ENCODE measurements around the gene FARP2.
"Not testable (repeated sequence)": the region's sequence is repeated elsewhere in the genome, so short reads cannot be mapped to it uniquely, and the experiment has no call there.

The FARP2 gene

GRCh38 chr2:241399941-241400922, 44.1 kb downstream of the FARP2 start:
- no peak overlapping the region for H3K27ac Mint-ChIP-seq
- no peaks in the 10 kb centered on the region for H3K27me3 Mint-ChIP-seq

GRCh38 chr2:241408849-241409248, 52.8 kb downstream of the FARP2 start:
- Mint-ChIP-seq H3K27me3 (no peaks in the 10 kb centered on the region), H3K4me3 (no peak overlapping the region), H3K27ac (no peak overlapping the region), H3K4me1 (no peaks in the 10 kb centered on the region), H3K36me3 (peaks cover 15% of the 10 kb centered on the region), H3K9me3 (no peaks in the 10 kb centered on the region)

More at GRCh38 chr2:241399941-241400922, 44.1 kb downstream of the FARP2 start:
- Mint-ChIP-seq H3K4me3 (no peak overlapping the region), H3K36me3 (peaks cover 6% of the 10 kb centered on the region), H3K4me1 (no peaks in the 10 kb centered on the region), H3K9me3 (no peaks in the 10 kb centered on the region)

GRCh38 chr2:241410739-241411176, 54.7 kb downstream of the FARP2 start:
- no peaks in the 10 kb centered on the region for H3K27me3 Mint-ChIP-seq
- H3K36me3 Mint-ChIP-seq = peaks cover 23% of the 10 kb centered on the region
- H3K9me3 Mint-ChIP-seq = no peaks in the 10 kb centered on the region
- no peaks in the 10 kb centered on the region for H3K4me1 Mint-ChIP-seq
- no peak overlapping the region for H3K27ac Mint-ChIP-seq
- no peak overlapping the region for H3K4me3 Mint-ChIP-seq

- H3K9me3 Mint-ChIP-seq = no peaks in the 10 kb centered on the region
- no peaks in the 10 kb centered on the region for H3K27me3 Mint-ChIP-seq
- peaks cover 27% of the 10 kb centered on the region for H3K36me3 Mint-ChIP-seq
- no peaks in the 10 kb centered on the region for H3K4me1 Mint-ChIP-seq
- H3K4me3 Mint-ChIP-seq = no peak overlapping the region
- H3K27ac Mint-ChIP-seq = no peak overlapping the region
Measured at GRCh38 chr2:241412144-241412543, 56.1 kb downstream of the FARP2 start.

GRCh38 chr2:241413501-241413900, 57.4 kb downstream of the FARP2 start:
- H3K36me3 Mint-ChIP-seq = peaks cover 31% of the 10 kb centered on the region
- H3K27ac Mint-ChIP-seq, H3K4me3 Mint-ChIP-seq, H3K27me3 Mint-ChIP-seq, H3K4me1 Mint-ChIP-seq, H3K9me3 Mint-ChIP-seq: not testable (repeated sequence)

- peaks cover 32% of the 10 kb centered on the region for H3K36me3 Mint-ChIP-seq
- H3K27me3 Mint-ChIP-seq = no peaks in the 10 kb centered on the region
- H3K4me3 Mint-ChIP-seq = no peak overlapping the region
- no peaks in the 10 kb centered on the region for H3K9me3 Mint-ChIP-seq
- H3K27ac Mint-ChIP-seq = no peak overlapping the region
- no peaks in the 10 kb centered on the region for H3K4me1 Mint-ChIP-seq
Measured at GRCh38 chr2:241413929-241414580, 58.0 kb downstream of the FARP2 start.

GRCh38 chr2:241415196-241415595, 59.1 kb downstream of the FARP2 start:
- Mint-ChIP-seq H3K27me3 (no peaks in the 10 kb centered on the region), H3K9me3 (no peaks in the 10 kb centered on the region), H3K4me1 (no peaks in the 10 kb centered on the region), H3K36me3 (peaks cover 36% of the 10 kb centered on the region), H3K27ac (no peak overlapping the region), H3K4me3 (no peak overlapping the region)

- H3K36me3 Mint-ChIP-seq = peaks cover 43% of the 10 kb centered on the region
- no peaks in the 10 kb centered on the region for H3K27me3 Mint-ChIP-seq
- no peak overlapping the region for H3K4me3 Mint-ChIP-seq
- peaks cover 3% of the 10 kb centered on the region for H3K9me3 Mint-ChIP-seq
- H3K27ac Mint-ChIP-seq = no peak overlapping the region
- H3K4me1 Mint-ChIP-seq = no peaks in the 10 kb centered on the region
Measured at GRCh38 chr2:241417626-241418025, 61.5 kb downstream of the FARP2 start.

GRCh38 chr2:241421330-241421729, 65.2 kb downstream of the FARP2 start:
- peaks cover 52% of the 10 kb centered on the region for H3K36me3 Mint-ChIP-seq
- no peak overlapping the region for H3K4me3 Mint-ChIP-seq
- H3K27ac Mint-ChIP-seq = no peak overlapping the region
- no peaks in the 10 kb centered on the region for H3K27me3 Mint-ChIP-seq
- no peaks in the 10 kb centered on the region for H3K4me1 Mint-ChIP-seq
- H3K9me3 Mint-ChIP-seq = peaks cover 22% of the 10 kb centered on the region

GRCh38 chr2:241421942-241422341, 65.9 kb downstream of the FARP2 start:
- H3K27me3 Mint-ChIP-seq, H3K27ac Mint-ChIP-seq, H3K4me1 Mint-ChIP-seq, H3K4me3 Mint-ChIP-seq: not testable (repeated sequence)
- peaks cover 22% of the 10 kb centered on the region for H3K9me3 Mint-ChIP-seq
- H3K36me3 Mint-ChIP-seq = peaks cover 49% of the 10 kb centered on the region

- no peaks in the 10 kb centered on the region for H3K27me3 Mint-ChIP-seq
- no peaks in the 10 kb centered on the region for H3K4me1 Mint-ChIP-seq
- no peak overlapping the region for H3K27ac Mint-ChIP-seq
- H3K9me3 Mint-ChIP-seq = peaks cover 22% of the 10 kb centered on the region
- H3K36me3 Mint-ChIP-seq = peaks cover 49% of the 10 kb centered on the region
- H3K4me3 Mint-ChIP-seq = no peak overlapping the region
Measured at GRCh38 chr2:241422350-241422749, 66.3 kb downstream of the FARP2 start.

- not testable (repeated sequence) for H3K27ac Mint-ChIP-seq, H3K27me3 Mint-ChIP-seq, H3K4me3 Mint-ChIP-seq, H3K4me1 Mint-ChIP-seq
- Mint-ChIP-seq H3K9me3 (peaks cover 22% of the 10 kb centered on the region), H3K36me3 (peaks cover 41% of the 10 kb centered on the region)
Measured at GRCh38 chr2:241423489-241423888, 67.4 kb downstream of the FARP2 start.

- Mint-ChIP-seq H3K9me3 (peaks cover 22% of the 10 kb centered on the region), H3K36me3 (peaks cover 39% of the 10 kb centered on the region)
Measured at GRCh38 chr2:241425368-241425767, 69.3 kb downstream of the FARP2 start.

GRCh38 chr2:241430178-241430577, 74.1 kb downstream of the FARP2 start:
- H3K9me3 Mint-ChIP-seq = no peaks in the 10 kb centered on the region
- no peaks in the 10 kb centered on the region for H3K4me1 Mint-ChIP-seq
- H3K27me3 Mint-ChIP-seq = no peaks in the 10 kb centered on the region
- peaks cover 25% of the 10 kb centered on the region for H3K36me3 Mint-ChIP-seq
- H3K27ac Mint-ChIP-seq = no peak overlapping the region
- no peak overlapping the region for H3K4me3 Mint-ChIP-seq

More at GRCh38 chr2:241425368-241425767, 69.3 kb downstream of the FARP2 start:
- Mint-ChIP-seq H3K4me3 (no peak overlapping the region), H3K27ac (no peak overlapping the region), H3K4me1 (no peaks in the 10 kb centered on the region), H3K27me3 (no peaks in the 10 kb centered on the region)

- no peak overlapping the region for H3K4me3 Mint-ChIP-seq
- H3K27me3 Mint-ChIP-seq = no peaks in the 10 kb centered on the region
- H3K9me3 Mint-ChIP-seq = no peaks in the 10 kb centered on the region
- no peaks in the 10 kb centered on the region for H3K4me1 Mint-ChIP-seq
- H3K27ac Mint-ChIP-seq = no peak overlapping the region
- H3K36me3 Mint-ChIP-seq = peaks cover 30% of the 10 kb centered on the region
Measured at GRCh38 chr2:241432824-241433448, 76.9 kb downstream of the FARP2 start.

- Mint-ChIP-seq H3K4me1 (no peaks in the 10 kb centered on the region), H3K4me3 (no peak overlapping the region), H3K27me3 (peaks cover 13% of the 10 kb centered on the region), H3K27ac (no peak overlapping the region), H3K36me3 (peaks cover 27% of the 10 kb centered on the region), H3K9me3 (no peaks in the 10 kb centered on the region)
Measured at GRCh38 chr2:241437179-241437578, 81.1 kb downstream of the FARP2 start.
